ENCODE results near the gene ETFDH. TPM values are rescaled to one million over a fixed set of nuclear protein-coding genes. Genes with fewer than 3 reads are reported as not detected.

ETFDH gene
- total and polyA plus RNA-seq, 2 experiments from 2014 or later: 11.4 to 17.7 TPM

DNA sequence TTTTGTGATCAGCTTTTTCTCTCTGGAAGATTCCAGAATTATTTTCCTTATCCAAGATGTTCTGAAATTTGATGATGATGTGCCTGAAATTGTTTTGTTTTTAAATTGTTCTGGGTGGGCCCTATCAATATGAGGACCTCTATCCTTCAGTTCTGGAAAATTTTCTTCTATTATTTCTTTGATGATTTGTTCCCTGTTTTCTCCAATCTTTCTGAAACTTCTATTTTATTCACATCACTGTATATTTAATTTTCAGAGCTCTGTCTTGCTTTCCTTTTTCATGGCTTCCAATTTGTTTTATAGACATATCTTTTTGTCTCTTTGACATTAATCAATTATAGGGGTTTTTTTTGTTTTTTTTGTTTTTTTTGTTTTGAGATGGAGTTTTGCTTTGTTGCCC lies 84.5 kb downstream of the ETFDH start:
- peaks cover 23% of the 10 kb centered on the region for H3K9me3 Mint-ChIP-seq
- TF ChIP-seq ZNF114 (CRISPR knock-in tag; IDR thresholded peaks at IDR 0.05) (no peak), CREB1 (CRISPR knock-in tag; IDR thresholded peaks at IDR 0.05; ENCODE audit: low read depth) (no peak), ETS1 (IDR thresholded peaks at IDR 0.05) (no peak)
- Histone ChIP-seq H3K27ac (ENCODE audit: low read depth) (no peak overlapping the region), H3K4me1 (ENCODE audit: insufficient read depth) (no peaks in the 10 kb centered on the region), H3K79me2 (replicated peaks; ENCODE audit: insufficient read depth) (no peaks in the 10 kb centered on the region), H2AFZ (no peak overlapping the region), H3K27me3 (ENCODE audit: insufficient read depth) (no peaks in the 10 kb centered on the region), H3K4me3 (no peak overlapping the region), H3F3A (replicated peaks; ENCODE audit: low read depth) (no peaks in the 10 kb centered on the region), H4K20me1 (replicated peaks; ENCODE audit: insufficient read depth) (no peaks in the 10 kb centered on the region), H3K4me2 (no peak overlapping the region), H3K9me2 (ENCODE audit: insufficient read depth) (no peaks in the 10 kb centered on the region), H3K36me3 (ENCODE audit: insufficient read depth) (no peaks in the 10 kb centered on the region)
- no peak overlapping the region for H3K4me3 Mint-ChIP-seq
- ATAC-seq (no peak), DNase-seq (ENCODE audit: low spot score) (no peak)
- H3K4me1 Mint-ChIP-seq: no peaks in the 10 kb centered on the region
- H3K27me3 Mint-ChIP-seq (ENCODE audit: insufficient read depth, low read depth, poor library complexity): peaks cover 1% of the 10 kb centered on the region
- peaks cover 6% of the 10 kb centered on the region for H3K36me3 Mint-ChIP-seq (ENCODE audit: low read depth)
- no peak overlapping the region for H3K27ac Mint-ChIP-seq

DNA sequence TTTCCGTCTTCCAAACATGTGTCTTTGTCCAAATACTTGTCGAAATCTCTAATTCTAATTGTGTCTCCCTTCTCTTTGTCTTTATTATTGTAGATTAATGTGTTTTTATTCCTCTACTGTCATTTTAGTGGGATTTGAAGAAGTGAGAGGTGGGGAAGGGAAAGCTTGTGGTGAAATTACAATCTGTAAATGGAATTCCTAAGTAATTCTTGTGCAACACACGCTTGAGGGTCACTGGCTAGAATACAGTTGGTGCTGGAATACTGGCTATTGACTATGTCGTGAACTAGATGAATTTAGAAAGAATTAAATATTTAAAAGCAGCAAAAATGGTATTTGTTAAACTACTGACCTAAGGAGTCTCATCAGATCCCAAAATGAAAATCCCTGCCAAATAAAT lies 86.0 kb downstream of the ETFDH start:
- no peak for DNase-seq (ENCODE audit: low spot score)
- no peaks in the 10 kb centered on the region for H3K79me2 ChIP-seq (replicated peaks; ENCODE audit: insufficient read depth)
- H3K4me3 ChIP-seq: no peak overlapping the region
- no peaks in the 10 kb centered on the region for H3K9me2 ChIP-seq (ENCODE audit: insufficient read depth)
- H3K4me1 Mint-ChIP-seq: no peaks in the 10 kb centered on the region
- H3K27me3 Mint-ChIP-seq (ENCODE audit: insufficient read depth, low read depth, poor library complexity): peaks cover 1% of the 10 kb centered on the region
- no peak overlapping the region for H2AFZ ChIP-seq
- H3K27me3 ChIP-seq (ENCODE audit: insufficient read depth): no peaks in the 10 kb centered on the region
- peaks cover 23% of the 10 kb centered on the region for H3K9me3 Mint-ChIP-seq
- H3K36me3 ChIP-seq (ENCODE audit: insufficient read depth): no peaks in the 10 kb centered on the region
- H3K4me3 Mint-ChIP-seq: no peak overlapping the region
- no peak for ATAC-seq
- H3F3A ChIP-seq (replicated peaks; ENCODE audit: low read depth): no peaks in the 10 kb centered on the region
- peaks cover 6% of the 10 kb centered on the region for H3K36me3 Mint-ChIP-seq (ENCODE audit: low read depth)
- H3K27ac ChIP-seq (ENCODE audit: low read depth): no peak overlapping the region
- H3K4me2 ChIP-seq: no peak overlapping the region
- no peak overlapping the region for H3K27ac Mint-ChIP-seq
- no peaks in the 10 kb centered on the region for H3K4me1 ChIP-seq (ENCODE audit: insufficient read depth)
- H4K20me1 ChIP-seq (replicated peaks; ENCODE audit: insufficient read depth): no peaks in the 10 kb centered on the region
- TF ChIP-seq EZH2phosphoT487 (IDR thresholded peaks at IDR 0.05; ENCODE audit: unreplicated experiment): no peak
- no peak for TF ChIP-seq JUNB (IDR thresholded peaks at IDR 0.05; ENCODE audit: unreplicated experiment)
- TF ChIP-seq EZH2 (IDR thresholded peaks at IDR 0.05; ENCODE audit: low read depth, unreplicated experiment): no peak
- TF ChIP-seq POLR2AphosphoS5 (IDR thresholded peaks at IDR 0.05; ENCODE audit: low read depth): no peak
- TF ChIP-seq CREB1 (CRISPR knock-in tag; IDR thresholded peaks at IDR 0.05; ENCODE audit: low read depth): no peak
- TF ChIP-seq ZNF331 (CRISPR knock-in tag; IDR thresholded peaks at IDR 0.05; ENCODE audit: low read depth): no peak
- TF ChIP-seq CTCF (conservative IDR thresholded peaks at IDR 0.05; ENCODE audit: low read depth in 2 of 2): no peak
- no peak for TF ChIP-seq NANOG (IDR thresholded peaks at IDR 0.05; ENCODE audit: borderline replicate concordance)
- TF ChIP-seq, protein P1, sequence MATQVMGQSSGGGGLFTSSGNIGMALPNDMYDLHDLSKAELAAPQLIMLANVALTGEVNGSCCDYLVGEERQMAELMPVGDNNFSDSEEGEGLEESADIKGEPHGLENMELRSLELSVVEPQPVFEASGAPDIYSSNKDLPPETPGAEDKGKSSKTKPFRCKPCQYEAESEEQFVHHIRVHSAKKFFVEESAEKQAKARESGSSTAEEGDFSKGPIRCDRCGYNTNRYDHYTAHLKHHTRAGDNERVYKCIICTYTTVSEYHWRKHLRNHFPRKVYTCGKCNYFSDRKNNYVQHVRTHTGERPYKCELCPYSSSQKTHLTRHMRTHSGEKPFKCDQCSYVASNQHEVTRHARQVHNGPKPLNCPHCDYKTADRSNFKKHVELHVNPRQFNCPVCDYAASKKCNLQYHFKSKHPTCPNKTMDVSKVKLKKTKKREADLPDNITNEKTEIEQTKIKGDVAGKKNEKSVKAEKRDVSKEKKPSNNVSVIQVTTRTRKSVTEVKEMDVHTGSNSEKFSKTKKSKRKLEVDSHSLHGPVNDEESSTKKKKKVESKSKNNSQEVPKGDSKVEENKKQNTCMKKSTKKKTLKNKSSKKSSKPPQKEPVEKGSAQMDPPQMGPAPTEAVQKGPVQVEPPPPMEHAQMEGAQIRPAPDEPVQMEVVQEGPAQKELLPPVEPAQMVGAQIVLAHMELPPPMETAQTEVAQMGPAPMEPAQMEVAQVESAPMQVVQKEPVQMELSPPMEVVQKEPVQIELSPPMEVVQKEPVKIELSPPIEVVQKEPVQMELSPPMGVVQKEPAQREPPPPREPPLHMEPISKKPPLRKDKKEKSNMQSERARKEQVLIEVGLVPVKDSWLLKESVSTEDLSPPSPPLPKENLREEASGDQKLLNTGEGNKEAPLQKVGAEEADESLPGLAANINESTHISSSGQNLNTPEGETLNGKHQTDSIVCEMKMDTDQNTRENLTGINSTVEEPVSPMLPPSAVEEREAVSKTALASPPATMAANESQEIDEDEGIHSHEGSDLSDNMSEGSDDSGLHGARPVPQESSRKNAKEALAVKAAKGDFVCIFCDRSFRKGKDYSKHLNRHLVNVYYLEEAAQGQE (IDR thresholded peaks at IDR 0.05; ENCODE audit: unreplicated experiment): no peak
- no peak for TF ChIP-seq ZNF114 (CRISPR knock-in tag; IDR thresholded peaks at IDR 0.05)

All from GM23338 (cell line).